T-helper 9 cell (primary cell): ENCODE data around the gene AQP3.
"Not testable (repeated sequence)": the region's sequence is repeated elsewhere in the genome, so short reads cannot be mapped to it uniquely, and the experiment has no call there.

Experiments used
- DNase-seq: peaks from one replicate; pipeline ENCODE4 v3.0.0-alpha.2; 2020
- total RNA-seq, 2 donors: gene quantifications; one replicate each; lab custom pipeline; 2026; lab: John Stamatoyannopoulos, UW

Gene AQP3
- total RNA-seq = 128 to 281 reads per million in 2 donors

- DNase-seq = peak; percentile 70
Measured at GRCh38 chr9:33446946-33447798, at the start of gene AQP3. AQP3 (minus strand) TSS chr9:33447593; CDS start chr9:33447530, 63 bp downstream.

GRCh38 chr9:33493819-33494218, 46.4 kb upstream of the AQP3 start:
- not testable (repeated sequence) for DNase-seq

- DNase-seq = no peak
Measured at GRCh38 chr9:33489066-33489465, 41.7 kb upstream of the AQP3 start.

GRCh38 chr9:33485312-33485711, 37.9 kb upstream of the AQP3 start:
- not testable (repeated sequence) for DNase-seq

GRCh38 chr9:33480976-33481375, 33.6 kb upstream of the AQP3 start:
- DNase-seq = no peak

GRCh38 chr9:33480106-33480505, 32.7 kb upstream of the AQP3 start:
- no peak for DNase-seq

GRCh38 chr9:33476503-33476902, 29.1 kb upstream of the AQP3 start:
- no peak for DNase-seq

GRCh38 chr9:33475357-33475756, 28.0 kb upstream of the AQP3 start:
- DNase-seq = no peak

GRCh38 chr9:33473643-33474352, 26.4 kb upstream of the AQP3 start, which contains the start of gene NOL6:
NOL6 (minus strand) TSS chr9:33473924; CDS start chr9:33473842, 82 bp downstream.
- peak; percentile 94 for DNase-seq

GRCh38 chr9:33472881-33473615, 25.7 kb upstream of the AQP3 start:
- DNase-seq = no peak

- no peak for DNase-seq
Measured at GRCh38 chr9:33472171-33472880, 24.9 kb upstream of the AQP3 start.

GRCh38 chr9:33471361-33471760, 24.0 kb upstream of the AQP3 start:
- DNase-seq = no peak

- DNase-seq = no peak
Measured at GRCh38 chr9:33469891-33470290, 22.5 kb upstream of the AQP3 start.

- no peak for DNase-seq
Measured at GRCh38 chr9:33468797-33469621, 21.6 kb upstream of the AQP3 start.

- DNase-seq = no peak
Measured at GRCh38 chr9:33468215-33468730, 20.9 kb upstream of the AQP3 start.

- no peak for DNase-seq
Measured at GRCh38 chr9:33467526-33467925, 20.1 kb upstream of the AQP3 start.

GRCh38 chr9:33466565-33467495, 19.4 kb upstream of the AQP3 start:
- peak; percentile 79 for DNase-seq

GRCh38 chr9:33465596-33466564, 18.5 kb upstream of the AQP3 start:
- no peak for DNase-seq

- DNase-seq = no peak
Measured at GRCh38 chr9:33465096-33465495, 17.7 kb upstream of the AQP3 start.
